ENCODE data around the gene HIVEP3.

The HIVEP3 gene

DNA sequence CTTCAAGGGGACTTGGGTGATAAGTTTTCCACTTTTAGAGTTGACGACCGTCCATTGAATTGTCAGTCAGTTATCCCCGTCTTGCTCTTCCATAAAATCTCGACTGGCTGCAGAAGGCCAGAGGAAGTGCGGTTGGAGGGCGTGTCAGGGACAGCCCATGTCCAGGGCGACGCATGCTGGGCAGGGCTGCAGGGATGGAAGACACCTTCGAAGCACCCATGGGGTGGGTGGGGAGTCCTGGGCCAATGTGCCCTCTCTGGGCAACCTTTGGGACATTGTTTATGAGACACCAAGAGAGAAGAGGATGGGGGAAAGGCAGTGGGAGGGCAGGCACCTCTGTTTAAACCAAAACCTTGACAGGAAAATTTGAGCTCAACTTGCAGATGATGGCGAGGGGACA lies 395.7 kb downstream of the HIVEP3 start (continued):
- TF ChIP-seq, protein P1, sequence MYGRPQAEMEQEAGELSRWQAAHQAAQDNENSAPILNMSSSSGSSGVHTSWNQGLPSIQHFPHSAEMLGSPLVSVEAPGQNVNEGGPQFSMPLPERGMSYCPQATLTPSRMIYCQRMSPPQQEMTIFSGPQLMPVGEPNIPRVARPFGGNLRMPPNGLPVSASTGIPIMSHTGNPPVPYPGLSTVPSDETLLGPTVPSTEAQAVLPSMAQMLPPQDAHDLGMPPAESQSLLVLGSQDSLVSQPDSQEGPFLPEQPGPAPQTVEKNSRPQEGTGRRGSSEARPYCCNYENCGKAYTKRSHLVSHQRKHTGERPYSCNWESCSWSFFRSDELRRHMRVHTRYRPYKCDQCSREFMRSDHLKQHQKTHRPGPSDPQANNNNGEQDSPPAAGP (tag by site-specific recombination; IDR thresholded peaks at IDR 0.05): no peak
- TF ChIP-seq ZNF148 (tag by site-specific recombination; IDR thresholded peaks at IDR 0.05; ENCODE audit: borderline replicate concordance): no peak

GRCh38 chr1:41521766-41522165 lies 397.0 kb downstream of the HIVEP3 start:
- no peaks in the 10 kb centered on the region for H3K9me3 ChIP-seq (ENCODE audit: control insufficient read depth, insufficient read depth, low read depth, low read length)
- POLR2A ChIA-PET: no interaction called here
- no peaks in the 10 kb centered on the region for H3K4me1 ChIP-seq (ENCODE audit: control insufficient read depth, insufficient read depth, low read length)
- no peak overlapping the region for H3K27ac ChIP-seq (ENCODE audit: extremely low read depth, low read depth, low read length)
- TF ChIP-seq WT1 (tag by site-specific recombination; IDR thresholded peaks at IDR 0.05) (no peak), ZNF175 (tag by site-specific recombination; IDR thresholded peaks at IDR 0.05) (no peak), ZNF560 (tag by site-specific recombination; IDR thresholded peaks at IDR 0.05; ENCODE audit: borderline replicate concordance) (no peak), ZNF837 (tag by site-specific recombination; IDR thresholded peaks at IDR 0.05) (no peak), ZNF221 (tag by site-specific recombination; IDR thresholded peaks at IDR 0.05; ENCODE audit: borderline replicate concordance) (no peak), REPIN1 (tag by site-specific recombination; IDR thresholded peaks at IDR 0.05; ENCODE audit: low read depth) (no peak), SP3 (tag by site-specific recombination; IDR thresholded peaks at IDR 0.05) (no peak), ZBTB17 (tag by site-specific recombination; IDR thresholded peaks at IDR 0.05) (no peak), HIC1 (tag by site-specific recombination; IDR thresholded peaks at IDR 0.05) (no peak), ZNF133 (tag by site-specific recombination; IDR thresholded peaks at IDR 0.05) (no peak), SCRT2 (tag by site-specific recombination; IDR thresholded peaks at IDR 0.05) (no peak), ZNF48 (tag by site-specific recombination; IDR thresholded peaks at IDR 0.05) (no peak), ZNF623 (tag by site-specific recombination; IDR thresholded peaks at IDR 0.05) (no peak), IKZF3 (tag by site-specific recombination; IDR thresholded peaks at IDR 0.05) (no peak), ZNF2 (tag by site-specific recombination; IDR thresholded peaks at IDR 0.05) (no peak), ZNF37A (tag by site-specific recombination; IDR thresholded peaks at IDR 0.05) (no peak), ZEB2 (tag by site-specific recombination; IDR thresholded peaks at IDR 0.05) (no peak), ZNF114 (tag by site-specific recombination; IDR thresholded peaks at IDR 0.05) (no peak)
- no peak overlapping the region for H3K4me3 ChIP-seq (ENCODE audit: low read depth, low read length)
- CTCF ChIA-PET: interaction anchor here (1.2 kb wide), 1 partner anchor 8 kb away, joined by 3 read pairs; no protein-coding TSS in a partner anchor
- no peaks in the 10 kb centered on the region for H3K36me3 ChIP-seq (ENCODE audit: control insufficient read depth in 2 of 2, insufficient read depth in 1 of 2, low read length in 2 of 2)

All from HEK293 (cell line).